K562 (cell line): ENCODE measurements around the gene TCEA3. TPM values are rescaled to one million over a fixed set of nuclear protein-coding genes. Genes with fewer than 3 reads are reported as not detected.
A peak's percentile ranks its signal among the peaks of the same experiment; 100 is the strongest.

Experiments
- BMI1 ChIP-seq: fragments of 150-350 bp; IDR thresholded peaks from 2 replicates; pipeline ENCODE4 v1.6.1; 2014; ENCODE audit warnings: low read length
- DACH1 ChIP-seq: fragments of 450-650 bp; IDR thresholded peaks from 2 replicates; pipeline ENCODE4 v1.6.1; 2018; ENCODE audit not compliant: partially characterized antibody
- GTF2E2 ChIP-seq: fragments of 200-800 bp; sonication (Bioruptor generic); IDR thresholded peaks from 2 replicates; pipeline ENCODE4 v1.6.1; 2016; ENCODE audit warnings: missing genetic modification characterization, missing compliant biosample characterization
- HBP1 ChIP-seq: fragments of 450-650 bp; formaldehyde crosslinking; IDR thresholded peaks from 2 replicates; pipeline ENCODE4 v1.4.0; 2022; ENCODE audit warnings: missing genetic modification characterization
- HDAC2 ChIP-seq: fragments of 450-650 bp; IDR thresholded peaks from 2 replicates; pipeline ENCODE4 v1.6.1; 2016; ENCODE audit warnings: mild to moderate bottlenecking
- HMGXB4 ChIP-seq: sonication (generic); formaldehyde crosslinking; IDR thresholded peaks from 2 replicates; pipeline ENCODE4 v1.8.1; 2023; ENCODE audit warnings: mild to moderate bottlenecking, missing genetic modification reagents
- ILK ChIP-seq: fragments of 450-650 bp; IDR thresholded peaks from 2 replicates; pipeline ENCODE4 v1.6.1; 2016; ENCODE audit warnings: missing genetic modification characterization, low read depth, mild to moderate bottlenecking, missing compliant biosample characterization, moderate library complexity, borderline replicate concordance
- NCOA1 ChIP-seq: fragments of 450-650 bp; IDR thresholded peaks from 2 replicates; pipeline ENCODE4 v1.6.1; 2016; ENCODE audit warnings: low read depth
- NFIX ChIP-seq: fragments of 250-450 bp; sonication (Bioruptor Pico); IDR thresholded peaks from 2 replicates; pipeline ENCODE4 v1.4.0; 2020; ENCODE audit warnings: low read depth, mild to moderate bottlenecking, moderate library complexity
- NR4A1 ChIP-seq, 2 experiments: fragments of 250-450 bp in 1 of 2; fragments of 450-650 bp in 1 of 2; sonication (Bioruptor Pico) in 1 of 2; IDR thresholded peaks; 2 replicates each; pipeline versions ENCODE4 v1.4.0 to v1.6.1; 2016 to 2020; ENCODE audit warnings: mild to moderate bottlenecking in 2 of 2, missing compliant biosample characterization in 1 of 2, missing genetic modification characterization in 1 of 2, moderate library complexity in 1 of 2
- POLR2AphosphoS2 ChIP-seq: IDR thresholded peaks from 2 replicates; pipeline ENCODE4 v1.6.1; 2012; ENCODE audit warnings: low read length, improper control_type of control experiment
- SMC3 ChIP-seq: conservative IDR thresholded peaks from 2 replicates; pipeline ENCODE4 v1.6.1; 2011; ENCODE audit warnings: low read depth, low read length, improper control_type of control experiment; ENCODE audit not compliant: insufficient read depth
- SPI1 ChIP-seq: IDR thresholded peaks from 2 replicates; pipeline ENCODE4 v1.6.1; 2011; ENCODE audit warnings: low read depth, low read length, control low read depth, borderline replicate concordance
- TCFL5 ChIP-seq: fragments of 250-450 bp; sonication (Bioruptor Pico); conservative IDR thresholded peaks from 2 replicates; pipeline ENCODE4 v1.6.1; 2021; ENCODE audit warnings: mild to moderate bottlenecking, moderate library complexity, matching md5 sums
- ZFP1 ChIP-seq: fragments of 450-650 bp; formaldehyde crosslinking; IDR thresholded peaks from 2 replicates; pipeline ENCODE4 v1.4.0; 2020; ENCODE audit warnings: mild to moderate bottlenecking, mixed read lengths
- ZNF224 ChIP-seq: sonication (generic); formaldehyde crosslinking; IDR thresholded peaks from 2 replicates; pipeline ENCODE4 v1.8.0; 2022; ENCODE audit warnings: mild to moderate bottlenecking, missing genetic modification reagents
- ZNF3 ChIP-seq: fragments of 250-450 bp; sonication (Bioruptor Pico); IDR thresholded peaks from 2 replicates; pipeline ENCODE4 v1.5.0; 2021; ENCODE audit warnings: mild to moderate bottlenecking, moderate library complexity
- ZNF398 ChIP-seq: fragments of 250-450 bp; sonication (Bioruptor Pico); IDR thresholded peaks from 2 replicates; pipeline ENCODE4 v1.8.0; 2021; ENCODE audit warnings: moderate library complexity, mild to moderate bottlenecking, inconsistent platforms
- ZNF512 ChIP-seq: IDR thresholded peaks from 2 replicates; pipeline ENCODE4 v1.6.1; 2016; ENCODE audit warnings: missing genetic modification characterization, missing compliant biosample characterization
- ZNF583 ChIP-seq: fragments of 250-450 bp; sonication (Bioruptor Pico); IDR thresholded peaks from 2 replicates; pipeline ENCODE4 v1.4.0; 2020
- polyA plus RNA-seq, 8 experiments: library from polyadenylated mRNA; depleted of rRNA in 4 of 8; stranded (reverse) in 5 of 8; unstranded in 3 of 8; fragments of >200 nt; fragmentation: Nextera tagmentation in 2 of 8; fragmentation: Illumina TruSeq in 1 of 8; extraction: Ambion mirVana in 2 of 8; extraction: Trizol in 1 of 8; gene quantifications; 2 replicates each; pipeline versions ENCODE4 v1.2.1 to v1.2.3, GENCODE V29; 2011 to 2014; ENCODE audit warnings: inconsistent platforms in 1 of 8, missing spikeins in 1 of 8
- total RNA-seq, 7 experiments: library from RNA; depleted of rRNA in 6 of 7; stranded (reverse); fragments of >200 nt in 6 of 7; fragmentation: Illumina TruSeq in 2 of 7; extraction: Trizol in 2 of 7; gene quantifications; 2 replicates each; pipeline versions ENCODE4 v1.2.1 to v1.2.3, GENCODE V29; 2011 to 2021; ENCODE audit warnings: low replicate concordance in 1 of 7

Gene TCEA3
- total and polyA plus RNA-seq, 9 of the 15 experiments (the other 6 are each of a cell fraction or from before 2014, with no cell fraction given) = 0.03 to 0.55 (median 0.36) TPM

- TF ChIP-seq HMGXB4 (CRISPR knock-in tag) (no peak), SPI1 (no peak), ZNF398 (CRISPR knock-in tag) (no peak), GTF2E2 (tag) (no peak), ILK (tag) (no peak), HDAC2 (peak; percentile 6; the same call in 1 of the 2 replicates), ZFP1 (CRISPR knock-in tag) (no peak), TCFL5 (no peak), ZNF583 (no peak), HBP1 (CRISPR knock-in tag) (no peak), POLR2AphosphoS2 (no peak), NFIX (peak; percentile 25; the same call in 1 of the 2 replicates), DACH1 (no peak), ZNF3 (no peak), ZNF224 (CRISPR knock-in tag) (no peak), ZNF512 (tag) (no peak), BMI1 (no peak), NCOA1 (no peak), NR4A1 (CRISPR knock-in tag; IDR thresholded peaks at IDR 0.05) (0 out of 2 replicates have a peak, but pooled peaks have one; percentile 60), NR4A1 (tag; IDR thresholded peaks at IDR 0.05) (no peak), SMC3 (peak; percentile 96)
These were observed 20.6 kb downstream of the TCEA3 start (continued) for GRCh38 chr1:23403735-23404486.
